ENCODE measurements around the gene SKP1.

DNA sequence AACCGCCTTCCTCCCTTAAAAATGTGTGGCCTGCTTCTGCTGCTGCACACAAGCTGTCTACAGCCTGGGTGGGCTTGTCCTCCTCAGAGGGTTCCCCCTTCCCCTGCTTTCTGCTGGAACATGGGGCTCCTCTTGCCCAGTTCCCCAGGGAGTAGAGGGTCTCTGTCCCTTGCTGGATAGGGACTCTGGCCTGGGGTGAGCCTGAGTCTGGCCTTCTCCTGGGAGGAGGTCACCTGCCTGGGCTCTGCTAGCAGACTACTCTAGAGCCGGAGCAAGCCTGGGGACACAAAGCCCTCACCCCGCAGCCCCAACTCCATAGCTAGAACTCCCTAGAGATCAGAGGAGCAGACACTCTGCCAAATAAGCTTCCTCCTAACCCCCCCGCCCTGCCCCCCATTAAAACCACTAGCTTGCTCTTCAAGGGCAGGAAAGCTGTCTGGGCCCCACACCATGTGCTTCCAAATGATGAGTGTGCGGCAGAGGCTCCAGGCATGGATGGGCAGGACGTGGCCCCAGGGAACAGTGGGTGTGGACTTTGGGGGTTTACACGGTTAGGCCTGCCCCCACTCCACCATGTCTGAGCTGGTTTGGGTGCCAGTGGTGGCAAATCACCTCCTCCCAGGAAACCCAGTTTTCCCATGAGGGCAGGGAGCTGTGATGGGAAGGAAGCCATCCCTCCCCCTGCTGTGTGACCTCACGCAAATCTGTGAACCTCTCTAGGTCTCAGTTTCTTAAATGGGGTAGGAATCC is 52.3 kb downstream of the SKP1 start:
- TF ChIP-seq, protein P1, sequence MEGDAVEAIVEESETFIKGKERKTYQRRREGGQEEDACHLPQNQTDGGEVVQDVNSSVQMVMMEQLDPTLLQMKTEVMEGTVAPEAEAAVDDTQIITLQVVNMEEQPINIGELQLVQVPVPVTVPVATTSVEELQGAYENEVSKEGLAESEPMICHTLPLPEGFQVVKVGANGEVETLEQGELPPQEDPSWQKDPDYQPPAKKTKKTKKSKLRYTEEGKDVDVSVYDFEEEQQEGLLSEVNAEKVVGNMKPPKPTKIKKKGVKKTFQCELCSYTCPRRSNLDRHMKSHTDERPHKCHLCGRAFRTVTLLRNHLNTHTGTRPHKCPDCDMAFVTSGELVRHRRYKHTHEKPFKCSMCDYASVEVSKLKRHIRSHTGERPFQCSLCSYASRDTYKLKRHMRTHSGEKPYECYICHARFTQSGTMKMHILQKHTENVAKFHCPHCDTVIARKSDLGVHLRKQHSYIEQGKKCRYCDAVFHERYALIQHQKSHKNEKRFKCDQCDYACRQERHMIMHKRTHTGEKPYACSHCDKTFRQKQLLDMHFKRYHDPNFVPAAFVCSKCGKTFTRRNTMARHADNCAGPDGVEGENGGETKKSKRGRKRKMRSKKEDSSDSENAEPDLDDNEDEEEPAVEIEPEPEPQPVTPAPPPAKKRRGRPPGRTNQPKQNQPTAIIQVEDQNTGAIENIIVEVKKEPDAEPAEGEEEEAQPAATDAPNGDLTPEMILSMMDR (IDR thresholded peaks at IDR 0.05): no peak
- no peak for TF ChIP-seq ZFX (IDR thresholded peaks at IDR 0.05; ENCODE audit: borderline replicate concordance)
